HL-60/S4 (cell line): ENCODE data around the gene ZNF550.
"Not testable (repeated sequence)": the region's sequence is repeated elsewhere in the genome, so short reads cannot be mapped to it uniquely, and the experiment has no call there.

Source experiments
- in situ Hi-C: fragments of 300-500 bp; cut with MboI; formaldehyde crosslinking; loops from 2 replicates; pipeline ENCODE4 v1.14.3; 2022; ENCODE audit warnings: low sequenced_read_pairs

The ZNF550 gene

GRCh38 chr19:57537953-57538547, 21.6 kb downstream of the ZNF550 start:
- in situ Hi-C loops: no loop called here

DNA sequence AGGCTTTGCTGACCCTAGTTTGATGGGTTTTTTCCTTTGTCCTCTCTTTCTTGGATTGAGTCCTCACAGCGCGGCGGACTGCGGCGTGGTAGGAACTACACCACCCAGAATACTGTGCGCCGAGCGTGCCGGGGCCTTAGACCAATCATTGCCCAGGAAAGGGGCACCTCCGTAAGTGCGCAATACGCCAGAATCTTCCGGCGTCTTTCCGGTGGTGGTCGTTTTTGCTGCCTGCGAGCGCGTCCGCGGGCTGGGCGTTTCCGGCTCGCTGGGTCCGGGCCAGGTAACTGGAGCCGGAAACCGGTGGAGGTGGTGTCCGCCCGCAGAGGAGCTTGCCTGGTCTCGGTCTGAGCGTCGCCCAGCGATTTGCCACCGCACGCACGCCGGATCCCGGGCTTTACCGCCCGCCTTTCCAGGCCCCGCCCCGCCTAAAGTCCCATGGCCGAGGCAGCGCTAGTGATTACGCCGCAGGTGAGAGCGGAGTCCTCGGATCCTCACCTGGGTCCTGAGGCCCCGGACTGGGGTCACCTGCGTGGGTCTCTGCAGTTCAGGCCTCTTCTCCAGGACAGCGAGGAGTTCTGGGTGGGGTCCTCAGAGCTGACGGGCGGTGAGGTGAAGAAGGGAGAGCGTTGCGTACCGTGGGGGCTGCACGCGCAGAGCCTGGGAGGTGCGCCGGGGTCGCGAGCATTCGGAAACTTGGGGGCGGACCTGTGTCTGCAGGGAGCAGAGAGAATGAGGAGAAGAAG, 32.4 kb downstream of the ZNF550 start, which contains the start of gene ZNF549:
Gene ZNF549 (plus strand): TSS at position 221 of the 746 bp plus-strand sequence. CDS start 218 bp downstream, at position 439.
- in situ Hi-C loops: no loop called here

DNA sequence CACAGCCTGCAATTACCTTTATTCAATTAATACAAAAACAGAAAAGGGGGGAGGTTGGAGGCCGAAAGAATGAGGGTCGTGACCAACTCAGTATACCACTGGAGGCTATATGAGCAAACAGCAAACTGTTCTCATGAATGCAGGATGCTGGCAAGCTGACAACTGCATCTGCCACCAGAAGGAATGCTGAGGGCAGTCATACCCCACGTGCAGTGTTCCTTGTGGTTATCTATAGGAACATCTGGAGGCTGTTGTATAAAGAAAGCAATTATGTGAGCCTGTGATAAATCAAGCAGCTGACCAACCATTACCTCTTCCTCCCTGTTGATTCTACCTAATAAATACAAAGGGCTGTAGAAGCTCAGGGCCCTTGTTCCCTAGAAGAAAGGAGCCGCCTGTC, 41.6 kb downstream of the ZNF550 start:
- in situ Hi-C loops: not testable (repeated sequence)

GRCh38 chr19:57515255-57515654, 44.4 kb downstream of the ZNF550 start:
- in situ Hi-C loops: no loop called here

DNA sequence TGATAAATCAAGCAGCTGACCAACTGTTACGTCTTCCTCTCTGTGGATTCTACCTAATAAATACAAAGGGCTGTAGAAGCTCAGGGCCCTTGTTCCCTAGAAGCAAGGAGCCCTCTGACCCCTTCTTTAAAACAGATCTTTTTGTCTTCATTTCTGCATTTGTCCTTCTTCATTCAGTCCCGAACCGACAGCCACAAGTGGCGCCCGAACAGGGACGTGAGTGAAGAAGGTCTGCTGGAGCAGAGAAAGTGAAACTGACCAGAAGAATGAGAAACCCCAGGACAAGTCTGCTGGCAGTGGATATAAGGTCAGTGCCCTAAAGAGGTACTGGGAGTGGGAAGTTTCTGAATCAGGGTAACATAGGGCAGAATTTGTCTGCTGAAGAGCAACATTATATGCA, 46.8 kb downstream of the ZNF550 start:
- in situ Hi-C loops: no loop called here

- in situ Hi-C loops: no loop called here
Observed at GRCh38 chr19:57511484-57511883, 48.2 kb downstream of the ZNF550 start.

GRCh38 chr19:57506163-57506562, 53.5 kb downstream of the ZNF550 start:
- in situ Hi-C loops: no loop called here

DNA sequence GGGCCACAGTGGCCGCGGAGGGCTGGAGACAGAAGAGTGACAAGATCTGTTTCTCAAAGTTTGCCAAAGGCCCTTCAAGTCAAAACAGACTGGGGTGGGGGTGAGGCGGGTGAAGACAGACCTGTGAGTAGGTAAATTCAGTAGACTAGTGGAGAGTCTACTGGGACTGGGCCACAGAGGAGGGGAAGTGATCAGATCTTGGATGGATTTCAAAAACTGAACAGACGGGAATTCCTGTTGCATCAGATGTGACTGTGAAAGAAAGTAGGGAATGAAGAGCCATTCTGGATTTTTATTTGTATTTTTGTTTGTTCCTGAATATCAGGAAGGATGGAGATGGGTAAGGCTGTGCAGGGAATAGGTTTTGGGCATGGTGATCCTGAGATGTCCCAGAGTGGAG, 59.3 kb downstream of the ZNF550 start:
- in situ Hi-C loops: not testable (repeated sequence)

GRCh38 chr19:57499680-57500395, 59.8 kb downstream of the ZNF550 start, which contains the start of gene ZNF773:
ZNF773 (plus strand) TSS chr19:57499938; CDS start chr19:57500081, 143 bp downstream.
- in situ Hi-C loops: not testable (repeated sequence)

DNA sequence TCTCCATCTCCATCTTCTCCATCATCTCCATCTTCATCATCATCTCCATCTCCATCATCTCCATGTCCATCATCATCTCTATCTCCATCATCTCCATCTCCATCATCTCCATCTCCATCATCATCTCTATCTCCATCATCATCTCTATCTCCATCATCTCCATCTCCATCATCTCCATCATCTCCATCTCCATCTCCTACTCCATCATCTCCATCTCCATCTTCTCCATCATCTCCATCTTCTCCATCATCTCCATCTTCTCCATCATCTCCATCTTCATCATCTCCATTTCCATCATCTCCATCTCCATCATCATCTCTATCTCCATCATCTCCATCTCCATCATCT, 60.4 kb downstream of the ZNF550 start:
- in situ Hi-C loops: not testable (repeated sequence)

DNA sequence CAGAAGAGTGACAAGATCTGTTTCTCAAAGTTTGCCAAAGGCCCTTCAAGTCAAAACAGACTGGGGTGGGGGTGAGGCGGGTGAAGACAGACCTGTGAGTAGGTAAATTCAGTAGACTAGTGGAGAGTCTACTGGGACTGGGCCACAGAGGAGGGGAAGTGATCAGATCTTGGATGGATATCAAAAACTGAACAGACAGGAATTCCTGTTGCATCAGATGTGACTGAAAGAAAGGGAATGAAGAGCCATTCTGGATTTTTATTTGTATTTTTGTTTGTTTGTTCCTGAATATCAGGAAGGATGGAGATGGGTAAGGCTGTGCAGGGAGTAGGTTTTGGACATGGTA, 71.4 kb downstream of the ZNF550 start:
- in situ Hi-C loops: not testable (repeated sequence)

DNA sequence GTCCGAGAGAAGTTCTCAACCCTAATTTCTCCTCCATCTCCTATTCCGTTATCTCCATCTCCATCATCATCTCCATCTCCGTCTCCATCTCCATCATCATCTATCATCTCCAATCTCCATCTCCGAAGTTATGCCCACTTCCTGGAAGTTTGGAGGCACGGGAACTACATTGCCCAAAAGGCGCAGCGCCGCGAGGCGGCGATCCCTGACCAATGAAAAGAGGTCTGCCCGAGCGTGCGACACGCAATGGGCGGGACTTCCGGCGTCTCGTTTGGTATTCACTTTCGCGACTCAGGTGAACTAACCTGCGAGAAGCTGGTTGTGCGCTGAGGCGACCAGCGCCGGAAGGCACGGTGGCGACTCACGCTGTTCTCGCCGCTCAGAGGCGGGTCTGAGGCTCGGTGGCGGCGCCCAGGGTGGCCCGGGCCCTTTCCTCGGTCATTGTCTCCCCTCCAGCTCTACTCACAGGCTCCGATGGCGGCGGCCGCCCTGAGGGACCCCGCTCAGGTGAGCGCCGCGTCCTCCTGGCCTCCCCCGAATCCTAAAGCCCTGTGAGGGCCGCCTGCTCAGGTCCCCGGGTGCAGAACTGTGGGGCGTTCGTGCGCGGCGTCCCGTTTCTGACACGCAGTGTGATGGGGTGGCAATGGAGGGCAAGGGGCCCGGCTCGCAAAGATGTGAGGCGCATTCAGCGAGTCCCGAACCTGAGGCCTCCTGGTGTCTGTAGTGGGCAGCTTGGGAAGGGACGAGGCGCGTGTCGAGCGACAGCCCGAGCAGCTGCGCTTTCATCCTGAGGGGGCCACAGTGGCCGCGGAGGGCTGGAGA, 72.0 kb downstream of the ZNF550 start, which contains the start of gene ZNF419:
Gene ZNF419 (plus strand): TSS at position 274 of the 822 bp plus-strand sequence. CDS start 201 bp downstream, at position 475.
- in situ Hi-C loops: not testable (repeated sequence)
